Stimulated activated CD8-positive, alpha-beta memory T cell treated with anti-CD3 and anti-CD28 coated beads, Interleukin-15, amount 100 ng/mL, for 4 hours (primary cell): ENCODE measurements around the gene SIKE1.
"Not testable (repeated sequence)": the region's sequence is repeated elsewhere in the genome, so short reads cannot be mapped to it uniquely, and the experiment has no call there.

Source experiments
- DNase-seq, 2 donors: peaks; one replicate each; pipeline ENCODE4 v3.0.0-alpha.2; 2020; ENCODE audit warnings: low read depth in 2 of 2

SIKE1 gene

DNA sequence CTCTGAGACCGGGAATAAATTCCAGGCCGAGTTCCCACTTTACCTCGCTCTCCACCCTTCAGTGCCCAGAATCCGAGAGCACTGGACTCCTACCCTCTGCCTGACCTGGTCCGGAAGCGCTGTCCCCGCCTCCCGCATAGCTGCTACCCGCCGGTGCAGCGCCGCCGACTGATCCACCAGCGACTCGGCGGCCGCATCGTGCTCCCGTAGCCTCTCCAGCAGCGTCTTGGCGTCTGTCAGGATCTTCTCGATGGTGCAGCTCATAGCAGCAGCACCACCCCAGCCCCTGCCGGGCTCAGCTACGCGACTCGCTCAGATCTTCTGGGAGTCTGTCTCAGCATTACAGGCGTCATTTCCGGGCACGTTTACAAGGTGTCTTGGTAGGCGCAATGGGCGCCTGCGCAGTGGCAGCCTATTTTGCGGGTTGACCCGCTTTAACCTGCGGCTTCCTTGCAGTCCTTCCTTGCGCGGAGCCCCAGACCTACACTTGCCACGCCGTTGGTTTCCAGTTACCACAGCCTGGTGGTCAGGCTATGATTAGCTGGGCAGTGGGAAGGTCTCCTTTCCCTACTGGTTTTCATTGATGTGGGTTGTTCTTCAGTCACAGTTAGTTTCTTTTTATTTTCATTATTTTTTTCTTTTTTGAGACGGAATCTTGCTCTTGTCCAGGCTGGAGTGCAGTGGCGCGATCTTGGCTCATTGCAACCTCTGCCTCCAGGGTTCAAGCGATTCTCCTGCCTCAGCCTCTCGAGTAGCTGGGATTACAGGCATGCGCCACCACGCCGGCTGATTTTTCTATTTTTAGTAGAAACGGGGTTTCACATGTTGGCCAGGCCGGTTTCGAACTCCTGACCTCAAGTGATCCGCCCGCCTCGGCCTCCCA, at the start of gene SIKE1:
Gene SIKE1, minus strand, starts transcription at position 342 of the 883 bp plus-strand sequence. Its CDS starts 78 bp downstream, at position 264.
- DNase-seq = peak; percentile 87 to 93

DNA sequence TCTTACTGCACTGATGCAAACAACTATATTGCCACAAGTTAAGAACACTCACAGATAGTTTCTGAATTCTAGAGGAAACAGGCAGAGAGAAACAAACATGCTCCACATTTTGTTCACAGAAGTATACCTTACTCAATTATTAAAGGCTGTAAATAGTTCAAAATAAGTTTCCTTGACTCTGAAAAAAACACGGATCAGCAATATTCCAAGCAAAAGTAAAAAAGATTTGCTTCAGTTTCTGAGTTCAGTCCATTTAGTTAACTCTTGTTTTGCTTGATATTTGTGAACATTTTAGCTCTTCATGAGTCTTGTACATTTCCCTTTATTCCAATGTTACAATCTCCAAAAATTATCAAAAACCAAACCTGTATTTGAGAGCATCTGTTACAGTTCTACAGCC, 49.6 kb upstream of the SIKE1 start:
- DNase-seq = not testable (repeated sequence)

DNA sequence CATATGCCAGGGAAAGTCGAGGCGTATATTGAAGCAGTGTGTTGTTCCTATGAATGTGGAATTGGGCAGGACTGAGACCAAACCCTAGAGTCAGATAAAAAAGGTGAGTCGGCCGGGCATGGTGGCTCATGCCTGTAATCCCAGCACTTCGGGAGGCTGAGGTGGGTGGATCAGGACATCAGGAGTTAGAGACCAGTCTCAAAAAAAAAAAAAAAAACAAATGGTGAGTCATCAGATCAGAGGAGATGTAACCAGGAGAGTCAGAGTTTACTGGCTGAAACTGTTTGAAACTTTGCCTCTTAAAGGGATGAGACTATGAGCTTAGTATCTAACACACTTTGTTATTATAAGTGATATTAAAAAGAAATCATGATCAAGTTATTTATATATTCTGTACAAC, 47.8 kb upstream of the SIKE1 start:
- DNase-seq = no peak

DNA sequence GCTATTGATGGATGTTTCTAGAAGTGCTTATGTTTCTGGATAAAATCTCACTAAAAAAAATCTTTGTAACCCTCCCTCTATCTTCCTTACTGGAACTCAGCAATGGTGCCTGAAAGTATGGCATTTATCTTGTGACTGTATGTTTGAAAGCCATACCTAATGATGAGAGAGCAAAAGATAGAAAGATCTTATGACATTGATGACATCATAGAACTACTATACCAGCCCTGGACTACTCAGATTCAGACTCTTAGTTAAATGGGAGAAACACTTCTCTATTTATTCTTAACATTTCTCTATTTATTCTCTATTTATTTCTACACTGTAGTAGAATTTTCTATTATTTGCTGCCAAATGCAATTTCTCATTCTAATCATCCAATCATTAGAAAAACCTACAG, 41.5 kb upstream of the SIKE1 start:
- no peak for DNase-seq

DNA sequence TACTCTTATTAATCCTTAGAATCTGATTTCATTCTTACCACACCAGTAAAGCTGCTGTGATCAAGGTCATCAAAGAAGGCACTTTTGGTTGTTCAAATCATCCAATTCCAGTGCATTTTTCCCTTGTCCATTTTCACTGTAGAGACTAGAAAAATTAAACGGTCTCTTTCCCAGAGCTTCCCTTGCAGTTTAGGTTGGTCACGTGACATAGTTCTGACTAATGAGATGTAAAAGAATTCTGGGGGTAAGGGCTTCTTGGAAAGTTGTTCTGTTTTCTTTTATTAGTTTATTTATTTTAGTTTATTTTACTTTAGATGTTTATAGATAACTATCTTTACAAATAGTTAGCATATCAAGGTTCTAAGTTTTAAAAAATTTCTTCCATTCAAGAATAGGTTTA, 39.9 kb upstream of the SIKE1 start:
- no peak for DNase-seq

DNA sequence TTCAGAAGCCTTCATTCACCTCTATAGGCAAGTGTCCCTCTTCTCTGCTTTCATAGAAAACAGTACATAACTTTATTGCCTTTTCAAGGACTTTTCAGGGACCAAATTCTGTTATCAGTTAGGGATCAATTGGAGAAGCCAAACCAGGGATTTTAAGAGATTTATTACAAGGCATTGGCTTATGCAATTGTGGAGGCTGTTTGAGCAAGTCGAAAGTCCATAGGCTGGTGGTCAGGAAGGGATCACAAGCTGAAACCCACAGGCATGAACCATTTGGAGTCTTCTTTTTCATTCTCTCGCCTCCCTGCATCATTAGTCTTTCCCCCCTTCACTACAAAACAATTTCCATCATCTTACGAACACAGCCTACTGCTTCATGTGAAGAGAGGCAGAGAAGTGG, 39.4 kb upstream of the SIKE1 start:
- no peak for DNase-seq

DNA sequence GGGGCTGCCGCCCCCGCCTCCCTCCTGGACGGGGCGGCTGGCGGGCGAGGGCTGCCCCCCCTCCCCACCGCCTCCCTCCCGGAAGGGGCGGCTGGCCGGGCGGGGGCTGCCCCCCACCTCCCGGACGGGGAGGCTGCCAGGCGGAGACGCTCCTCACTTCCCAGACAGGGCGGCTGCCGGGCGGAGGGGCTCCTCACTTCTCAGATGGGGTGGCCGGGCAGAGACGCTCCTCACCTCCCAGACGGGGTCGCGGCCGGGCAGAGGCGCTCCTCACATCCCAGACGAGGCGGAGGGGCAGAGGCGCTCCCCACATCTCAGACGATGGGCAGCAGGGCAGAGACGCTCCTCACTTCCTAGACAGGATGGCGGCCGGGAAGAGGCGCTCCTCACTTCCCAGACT, 24.0 kb upstream of the SIKE1 start:
- not testable (repeated sequence) for DNase-seq

DNA sequence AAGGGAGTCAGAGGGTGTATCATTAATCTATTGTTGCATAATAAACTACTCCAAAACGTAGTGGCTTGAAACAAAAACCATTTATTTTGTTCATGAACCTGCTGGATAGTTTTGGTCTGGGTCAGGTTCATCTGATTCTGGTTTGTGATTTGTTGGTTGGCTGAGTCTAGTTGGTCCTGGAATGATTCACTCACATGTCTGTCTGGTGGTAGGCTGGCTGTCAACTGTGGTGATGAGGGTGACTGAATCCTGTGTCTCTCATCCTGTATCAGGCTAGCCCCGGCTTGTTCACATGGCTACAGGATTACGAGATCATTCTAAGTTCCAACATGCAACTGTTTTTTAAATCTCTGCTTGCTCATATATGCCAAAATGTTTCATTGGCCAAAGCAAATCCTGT, 22.5 kb upstream of the SIKE1 start:
- DNase-seq = no peak

DNA sequence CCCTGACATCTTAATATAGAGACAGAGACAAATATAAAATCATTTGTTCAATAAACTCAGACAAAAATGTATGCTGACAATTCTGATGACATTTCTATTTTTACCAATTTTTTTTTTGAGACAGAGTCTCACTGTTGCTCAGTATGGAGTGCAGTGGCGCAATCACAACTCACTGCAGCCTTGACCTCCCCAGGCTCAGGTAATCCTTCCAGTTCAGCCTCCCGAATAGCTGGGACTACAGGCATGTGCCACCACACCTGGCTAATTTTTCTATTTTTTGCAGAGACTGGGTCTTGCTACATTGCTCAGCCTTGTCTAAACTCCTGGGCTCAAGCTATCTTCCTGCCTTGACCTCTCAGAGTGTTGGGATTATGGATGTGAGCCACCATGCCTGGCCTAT, 13.6 kb upstream of the SIKE1 start:
- DNase-seq = no peak

DNA sequence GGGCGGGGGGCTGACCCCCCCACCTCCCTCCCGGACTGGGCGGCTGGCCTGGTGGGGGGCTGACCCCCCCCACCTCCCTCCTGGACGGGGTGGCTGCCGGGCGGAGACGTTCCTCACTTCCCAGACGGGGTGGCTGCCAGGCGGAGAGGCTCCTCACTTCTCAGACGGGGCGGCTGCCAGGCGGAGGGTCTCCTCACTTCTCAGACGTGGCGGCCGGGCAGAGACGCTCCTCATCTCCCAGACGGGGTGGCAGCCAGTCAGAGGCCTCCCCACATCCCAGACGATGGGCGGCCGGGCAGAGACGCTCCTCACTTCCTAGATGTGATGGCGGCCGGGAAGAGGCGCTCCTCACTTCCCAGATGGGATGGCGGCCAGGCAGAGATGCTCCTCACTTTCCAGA, 10.1 kb upstream of the SIKE1 start:
- DNase-seq = not testable (repeated sequence)

DNA sequence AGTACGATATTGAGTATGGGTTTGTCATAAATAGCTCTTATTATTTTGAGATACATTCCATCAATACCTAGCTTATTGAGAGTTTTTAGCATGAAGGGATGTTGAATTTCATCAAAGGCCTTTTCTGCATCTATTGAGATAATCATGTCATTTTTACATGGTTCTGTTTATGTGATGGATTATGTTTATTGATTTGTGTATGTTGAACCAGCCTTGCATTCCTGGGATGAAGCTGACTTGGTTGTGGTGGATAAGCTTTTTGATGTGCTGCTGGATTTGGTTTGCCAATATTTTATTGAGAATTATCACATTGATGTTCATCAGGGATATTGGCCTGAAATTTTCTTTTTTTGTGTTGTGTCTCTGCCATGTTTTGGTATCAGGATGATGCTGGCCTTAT, 6.0 kb upstream of the SIKE1 start:
- DNase-seq = not testable (repeated sequence)

DNA sequence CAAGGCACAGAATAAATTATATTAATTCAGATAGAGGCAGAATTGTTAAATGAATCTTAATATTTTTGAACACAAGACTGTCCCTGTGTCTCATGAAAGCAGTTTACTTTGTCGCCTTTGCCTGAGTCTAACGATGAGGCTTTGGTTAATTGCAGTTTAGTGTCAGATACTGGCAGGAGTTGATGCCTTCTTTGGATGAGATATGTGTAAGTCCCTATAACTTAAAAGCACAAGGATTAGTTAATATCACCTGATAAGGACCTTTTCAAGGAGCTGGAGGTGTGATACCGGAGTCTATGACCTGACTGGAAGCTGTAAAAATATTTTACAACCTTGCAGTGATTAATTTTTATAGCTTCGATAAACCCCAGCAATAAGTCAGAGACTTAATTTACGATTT, 2.0 kb upstream of the SIKE1 start:
- DNase-seq = no peak

DNA sequence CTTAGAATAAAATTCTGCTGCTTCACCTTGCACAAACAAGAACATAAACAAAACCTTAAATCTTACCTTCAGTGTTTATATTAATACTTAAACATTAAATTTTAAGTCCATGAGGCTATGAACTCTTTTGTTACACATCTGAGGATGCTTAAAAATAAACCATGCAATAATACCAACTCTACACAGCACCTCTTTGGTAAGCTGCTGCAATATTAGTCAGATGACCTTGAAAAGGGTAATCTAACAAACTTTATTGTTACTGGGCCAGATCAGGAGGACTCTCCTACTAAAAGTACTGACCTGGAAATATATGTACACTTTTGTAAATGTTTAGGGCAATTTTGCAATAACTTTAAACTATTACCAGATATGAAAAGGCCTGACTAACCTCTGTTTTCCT, 763 bp downstream of the SIKE1 start:
- no peak for DNase-seq

DNA sequence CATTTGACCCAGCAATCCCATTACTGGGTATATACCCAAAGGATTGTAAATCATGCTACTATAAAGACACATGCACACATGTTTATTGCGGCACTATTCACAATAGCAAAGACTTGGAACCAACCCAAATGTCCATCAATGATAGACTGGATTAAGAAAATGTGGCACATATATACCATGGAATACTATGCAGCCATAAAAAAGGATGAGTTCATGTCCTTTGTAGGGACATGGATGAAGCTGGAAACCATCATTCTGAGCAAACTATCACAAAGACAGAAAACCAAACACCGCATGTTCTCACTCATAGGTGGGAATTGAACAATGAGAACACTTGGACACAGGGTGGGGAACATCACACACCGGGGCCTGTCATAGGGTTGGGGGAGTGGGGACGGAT, 3.8 kb downstream of the SIKE1 start:
- DNase-seq = not testable (repeated sequence)

DNA sequence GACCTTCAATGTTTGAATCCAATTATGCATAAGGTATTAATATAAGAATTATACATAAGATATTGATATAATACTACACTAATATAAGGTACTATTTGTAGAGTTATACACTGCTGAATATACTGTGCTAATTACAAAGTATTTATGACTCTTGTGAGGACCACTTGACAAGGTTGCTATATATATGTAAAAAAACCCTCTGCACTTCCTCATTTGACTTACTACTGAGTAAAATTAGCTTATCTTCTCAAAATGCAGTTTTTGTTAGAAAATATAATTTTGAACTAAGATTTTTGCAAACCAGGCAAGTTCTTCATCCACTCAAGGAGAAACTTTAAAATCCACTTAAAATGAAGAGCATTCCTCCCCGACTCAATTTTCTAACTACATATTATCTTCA, 8.5 kb downstream of the SIKE1 start:
- DNase-seq = no peak

DNA sequence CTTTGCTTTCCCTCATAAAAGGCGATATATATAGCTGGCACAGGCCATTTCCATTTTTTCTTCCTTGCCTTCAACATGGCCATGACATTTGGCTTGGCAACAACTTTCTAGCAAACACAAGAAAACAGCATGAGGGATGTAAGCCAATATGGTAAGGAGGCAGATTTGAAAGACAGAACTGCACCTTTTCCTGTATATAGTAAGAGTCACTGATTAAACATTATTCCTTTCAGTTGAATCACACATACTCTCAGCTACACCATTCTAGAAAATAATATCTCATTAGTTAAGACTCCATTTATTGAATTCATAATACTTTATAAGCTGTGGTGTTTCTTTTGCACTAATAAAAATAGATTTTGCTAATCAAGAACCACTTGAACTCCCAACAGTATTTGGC, 9.5 kb downstream of the SIKE1 start:
- no peak for DNase-seq

DNA sequence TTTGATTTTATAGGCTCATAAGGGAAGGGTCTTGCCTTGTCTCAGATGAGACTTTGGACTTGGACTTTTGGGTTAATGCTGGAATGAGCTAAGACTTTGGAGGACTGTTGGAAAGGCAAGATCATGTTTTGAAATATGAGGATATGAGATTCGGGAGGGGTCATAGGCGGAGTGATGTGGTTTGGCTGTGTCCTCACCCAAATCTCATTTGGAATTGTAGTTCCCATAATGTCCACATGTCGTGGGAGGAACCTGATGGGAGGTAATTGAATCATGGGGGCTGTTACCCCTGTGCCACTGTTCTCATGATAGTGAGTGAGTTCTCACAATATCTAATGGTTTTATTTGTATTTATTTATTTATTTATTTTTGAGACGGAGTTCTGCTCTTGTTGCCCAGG, 15.8 kb downstream of the SIKE1 start:
- DNase-seq = no peak

DNA sequence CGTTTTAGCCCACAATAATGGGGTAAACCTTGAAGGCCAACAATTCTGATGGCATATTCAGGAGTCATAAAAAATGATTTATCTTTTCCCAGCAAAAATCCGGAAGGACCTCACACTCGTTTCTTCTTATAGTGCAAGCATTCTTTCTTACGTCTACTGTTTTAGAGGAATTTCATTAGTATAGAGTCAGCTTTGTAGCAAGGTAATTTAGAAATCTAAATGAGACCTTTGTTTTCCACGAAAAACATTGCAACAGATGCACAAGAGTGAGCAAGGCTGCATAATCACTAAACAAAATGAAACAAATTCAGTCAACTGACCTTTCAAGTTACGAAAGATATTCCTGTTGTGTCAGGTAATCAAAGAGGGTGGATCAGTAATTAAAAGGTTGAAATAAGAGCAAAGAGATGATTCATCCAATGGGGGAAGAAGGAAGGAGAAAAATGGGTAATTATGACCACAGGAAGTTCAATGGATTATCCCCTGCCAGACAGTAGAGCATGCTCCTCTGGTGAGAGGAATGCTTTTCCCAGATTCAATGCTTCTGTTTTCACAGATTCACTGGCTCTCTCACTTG, 22.1 kb downstream of the SIKE1 start:
- DNase-seq = no peak

DNA sequence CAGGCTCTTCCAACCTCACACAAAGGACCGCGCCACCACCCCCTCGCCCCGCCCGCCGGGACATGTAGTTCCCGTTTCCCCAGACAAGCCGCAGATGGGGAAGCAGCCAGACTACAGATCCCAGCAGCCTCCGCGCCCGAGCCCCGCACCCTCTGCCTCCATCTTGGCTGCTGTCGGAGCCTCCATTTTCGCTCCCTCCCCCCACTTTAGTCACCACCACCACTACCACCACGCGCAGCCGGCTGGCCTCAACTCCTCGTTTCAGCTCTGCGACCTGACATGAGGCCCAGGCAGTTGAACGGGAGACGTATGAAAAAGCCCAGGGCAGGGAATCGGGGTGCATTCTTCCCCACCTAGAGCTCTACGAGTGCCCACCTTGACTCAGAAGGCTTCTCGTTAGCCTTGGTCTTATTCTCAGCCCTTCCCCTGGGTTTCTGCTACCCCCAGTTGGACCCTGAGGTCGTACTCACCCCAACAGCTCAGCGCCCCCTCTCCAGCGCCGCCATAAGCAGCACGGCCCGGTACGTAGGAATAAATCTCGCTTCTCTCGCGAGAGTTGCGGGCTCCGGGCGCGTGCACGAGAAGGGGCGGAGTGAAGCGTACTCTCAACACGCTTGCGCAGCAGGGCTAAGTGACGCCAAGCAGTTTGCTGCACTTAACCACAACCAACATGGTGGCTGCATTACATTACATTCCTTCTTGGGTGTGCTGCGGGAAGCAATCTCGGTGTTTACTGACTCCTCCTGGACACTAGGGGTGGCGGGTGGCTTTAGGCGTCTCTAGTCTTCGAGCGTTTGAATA, 22.8 kb downstream of the SIKE1 start, which contains the start of gene CSDE1:
Gene CSDE1, minus strand, starts transcription at position 530 of the 801 bp plus-strand sequence. CDS start 18,094 bp downstream, outside the sequence.
- peak; percentile 94 for DNase-seq

DNA sequence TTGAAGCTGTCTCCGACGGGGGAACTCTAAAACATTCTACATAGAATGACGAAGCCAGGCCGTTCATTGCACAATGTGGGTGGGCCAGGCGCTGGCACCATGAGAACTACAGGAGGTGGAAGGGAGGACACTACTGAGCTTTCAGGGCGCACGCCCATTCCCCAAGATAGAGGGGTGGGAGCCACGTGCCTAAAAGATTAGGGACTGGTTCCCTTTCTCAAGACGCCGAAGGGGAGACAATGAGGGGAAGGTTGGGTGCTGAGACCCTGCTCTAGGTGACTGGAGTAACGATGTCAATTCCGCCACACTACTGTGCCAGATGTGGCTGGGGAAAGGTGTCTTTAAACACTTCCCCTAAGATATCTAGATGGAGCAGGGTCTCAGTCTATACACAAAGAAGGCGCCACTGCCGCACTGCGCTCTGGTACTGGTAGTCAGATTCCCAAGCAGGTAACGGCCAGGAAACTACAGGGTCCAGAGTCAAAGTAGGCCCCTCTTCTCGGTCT, 23.5 kb downstream of the SIKE1 start:
- DNase-seq = no peak

DNA sequence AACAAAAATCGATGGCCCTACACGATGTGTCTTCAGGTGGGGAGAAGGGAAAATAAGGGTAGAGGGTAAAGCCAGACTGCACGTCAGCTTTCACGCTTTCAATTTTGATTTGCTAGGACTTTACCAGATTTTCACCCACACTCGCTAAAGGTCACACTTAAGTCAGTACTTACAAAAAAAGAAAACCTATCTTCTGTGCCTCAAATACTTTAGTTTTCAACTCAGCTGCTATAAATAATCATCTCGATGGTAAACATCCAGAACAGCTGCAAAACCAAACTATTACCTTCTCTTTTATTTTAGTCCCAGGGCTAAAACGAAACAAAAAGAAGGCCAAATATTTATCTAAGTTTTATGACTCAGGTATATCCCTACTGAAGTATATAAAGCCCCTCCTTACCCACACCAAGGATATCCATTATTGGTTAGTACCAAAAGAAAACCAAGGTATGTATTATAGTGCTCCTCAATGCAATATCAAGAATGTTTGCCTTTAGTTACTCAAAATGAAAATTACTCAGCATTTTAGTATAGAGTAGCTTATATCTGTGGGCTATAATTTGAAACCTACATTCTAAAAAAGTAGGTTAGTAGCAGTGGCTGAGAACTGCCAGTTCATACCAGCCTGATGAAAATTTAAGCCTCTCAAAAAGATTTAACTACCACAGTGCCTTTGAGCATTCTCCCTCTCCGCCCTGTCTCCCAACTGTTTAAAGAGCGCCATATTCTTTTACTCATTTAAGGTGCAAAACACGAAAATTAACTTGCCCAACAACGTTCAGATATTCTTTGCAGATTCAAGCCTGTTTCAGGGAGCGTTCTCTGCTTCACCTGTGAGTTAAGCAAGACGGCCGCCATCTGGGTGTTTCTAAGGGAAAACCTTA, 24.2 kb downstream of the SIKE1 start:
- no peak for DNase-seq
